Gastrocnemius medialis (tissue), 4 donors: ENCODE results near the gene NRXN2. TPM values are rescaled to one million over a fixed set of nuclear protein-coding genes. Genes with fewer than 3 reads are reported as not detected.
"Not testable (repeated sequence)": the region's sequence is repeated elsewhere in the genome, so short reads cannot be mapped to it uniquely, and the experiment has no call there.

Experiments used
- ATAC-seq, 2 donors: fragments of 150-250 bp; one replicate each; pipeline ENCODE4 v1.9.1; 2016
- DNase-seq, 2 donors: peaks; one replicate each; pipeline ENCODE4 v3.0.0-alpha.2; 2019
- H3K27ac ChIP-seq, 4 donors: fragments of 200-600 bp; sonication (generic); 1 replicate in 1 of 4; 2 replicates in 3 of 4; pipeline ENCODE4 v1.5.1; 2016 to 2018; ENCODE audit warnings: mild to moderate bottlenecking in 2 of 4, moderate library complexity in 1 of 4
- H3K27me3 ChIP-seq, 3 donors: fragments of 200-600 bp; sonication (generic) in 2 of 3; 1 replicate in 1 of 3; 2 replicates in 2 of 3; pipeline versions ENCODE4 v1.5.1 to v1.6.0; 2016 to 2019; ENCODE audit warnings: mild to moderate bottlenecking in 1 of 3, moderate library complexity in 1 of 3
- H3K36me3 ChIP-seq, 2 donors: fragments of 200-600 bp; sonication (generic) in 1 of 2; one replicate each; pipeline ENCODE4 v1.5.1; 2017 to 2018
- H3K4me1 ChIP-seq, 2 donors: fragments of 200-600 bp; sonication (generic) in 1 of 2; one replicate each; pipeline ENCODE4 v1.5.1; 2016 to 2017; ENCODE audit warnings: mild to moderate bottlenecking in 2 of 2
- H3K4me3 ChIP-seq, 4 donors: fragments of 200-600 bp; sonication (generic) in 3 of 4; 1 replicate in 1 of 4; 2 replicates in 3 of 4; pipeline ENCODE4 v1.5.1; 2016 to 2019; ENCODE audit warnings: mild to moderate bottlenecking in 2 of 4
- H3K9me3 ChIP-seq, 3 donors: fragments of 200-600 bp; sonication (generic) in 2 of 3; 1 replicate in 1 of 3; 2 replicates in 2 of 3; pipeline ENCODE4 v1.5.1; 2016 to 2019
- POLR2A ChIP-seq, 2 donors: fragments of 450-650 bp; IDR thresholded peaks; one replicate each; pipeline ENCODE4 v1.6.1; 2017; ENCODE audit warnings: antibody characterized with exemption in 2 of 2, mild to moderate bottlenecking in 2 of 2, moderate library complexity in 2 of 2
- in situ Hi-C, 4 donors: fragments of 200-750 bp; cut with MboI; loops; one replicate each; pipeline versions ENCODE4 v1.15.0 to v1.8.0; 2017; ENCODE audit warnings: low sequenced_read_pairs in 4 of 4
- intact Hi-C: fragments of 100-400 bp; cut with DNase I; formaldehyde crosslinking; loops from one replicate; pipeline ENCODE4 v1.15.1; 2023; ENCODE audit warnings: low total_unique reads
- total RNA-seq, 4 donors: library from RNA; depleted of rRNA; stranded (reverse); fragments of >200 nt; gene quantifications; one replicate each; pipeline versions ENCODE4 v1.1.0 to v1.2.3, GENCODE V29; 2016
- TF ChIP-seq, protein P1 (sequence below), 5 experiments: fragments of 450-650 bp in 3 of 5; fragments of 200-600 bp in 2 of 5; sonication (generic) in 2 of 5; IDR thresholded peaks in 4 of 5; conservative IDR thresholded peaks in 1 of 5; 1 replicate in 4 of 5; 2 replicates in 1 of 5; pipeline ENCODE4 v1.5.1; 2016 to 2019; ENCODE audit warnings: antibody characterized with exemption in 5 of 5, mild to moderate bottlenecking in 3 of 5, moderate library complexity in 3 of 5

The NRXN2 gene
- total RNA-seq, 4 donors from 2014 or later, result 0.15 to 6.2 (median 1.8) TPM

DNA sequence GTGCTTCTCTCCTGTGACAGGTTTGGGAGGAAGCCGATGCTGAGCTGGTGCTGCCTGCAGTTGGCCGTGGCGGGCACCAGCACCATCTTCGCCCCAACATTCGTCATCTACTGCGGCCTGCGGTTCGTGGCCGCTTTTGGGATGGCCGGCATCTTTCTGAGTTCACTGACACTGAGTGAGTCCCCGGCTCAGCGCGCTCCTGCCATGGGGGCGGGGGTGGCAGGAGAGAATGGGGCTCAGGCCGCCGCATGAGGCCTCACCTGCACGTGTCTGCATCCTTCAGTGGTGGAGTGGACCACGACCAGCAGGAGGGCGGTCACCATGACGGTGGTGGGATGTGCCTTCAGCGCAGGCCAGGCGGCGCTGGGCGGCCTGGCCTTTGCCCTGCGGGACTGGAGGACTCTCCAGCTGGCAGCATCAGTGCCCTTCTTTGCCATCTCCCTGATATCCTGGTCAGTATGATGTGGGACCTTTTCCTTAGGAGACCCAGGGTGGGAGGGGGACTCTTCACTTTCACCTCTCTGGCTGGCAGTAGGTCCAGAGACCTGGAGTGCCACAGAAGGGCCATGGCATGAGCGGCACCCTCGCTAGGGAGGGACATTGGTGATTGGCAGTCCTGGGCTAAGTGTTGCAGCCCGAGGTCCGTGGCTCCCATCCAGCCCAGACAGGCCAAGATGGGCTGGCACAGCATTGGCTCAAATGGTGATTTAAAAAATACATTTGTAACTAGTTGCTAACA is 160.8 kb downstream of the NRXN2 start:
- ATAC-seq (no peak), DNase-seq (no peak)
- Histone ChIP-seq H3K4me3 (no peak overlapping the region), H3K36me3 (no peaks in the 10 kb centered on the region), H3K27ac (no peak overlapping the region), H3K9me3 (no peaks in the 10 kb centered on the region), H3K27me3 (no peaks in the 10 kb centered on the region), H3K4me1 (no peaks in the 10 kb centered on the region)
- in situ Hi-C loops, result no loop called here
- TF ChIP-seq, protein P1, sequence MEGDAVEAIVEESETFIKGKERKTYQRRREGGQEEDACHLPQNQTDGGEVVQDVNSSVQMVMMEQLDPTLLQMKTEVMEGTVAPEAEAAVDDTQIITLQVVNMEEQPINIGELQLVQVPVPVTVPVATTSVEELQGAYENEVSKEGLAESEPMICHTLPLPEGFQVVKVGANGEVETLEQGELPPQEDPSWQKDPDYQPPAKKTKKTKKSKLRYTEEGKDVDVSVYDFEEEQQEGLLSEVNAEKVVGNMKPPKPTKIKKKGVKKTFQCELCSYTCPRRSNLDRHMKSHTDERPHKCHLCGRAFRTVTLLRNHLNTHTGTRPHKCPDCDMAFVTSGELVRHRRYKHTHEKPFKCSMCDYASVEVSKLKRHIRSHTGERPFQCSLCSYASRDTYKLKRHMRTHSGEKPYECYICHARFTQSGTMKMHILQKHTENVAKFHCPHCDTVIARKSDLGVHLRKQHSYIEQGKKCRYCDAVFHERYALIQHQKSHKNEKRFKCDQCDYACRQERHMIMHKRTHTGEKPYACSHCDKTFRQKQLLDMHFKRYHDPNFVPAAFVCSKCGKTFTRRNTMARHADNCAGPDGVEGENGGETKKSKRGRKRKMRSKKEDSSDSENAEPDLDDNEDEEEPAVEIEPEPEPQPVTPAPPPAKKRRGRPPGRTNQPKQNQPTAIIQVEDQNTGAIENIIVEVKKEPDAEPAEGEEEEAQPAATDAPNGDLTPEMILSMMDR (IDR thresholded peaks at IDR 0.05 in 4 of 5, conservative IDR thresholded peaks at IDR 0.05 in 1 of 5), result no peak
- TF ChIP-seq POLR2A (IDR thresholded peaks at IDR 0.05), result no peak
- intact Hi-C loops, result no loop called here

DNA sequence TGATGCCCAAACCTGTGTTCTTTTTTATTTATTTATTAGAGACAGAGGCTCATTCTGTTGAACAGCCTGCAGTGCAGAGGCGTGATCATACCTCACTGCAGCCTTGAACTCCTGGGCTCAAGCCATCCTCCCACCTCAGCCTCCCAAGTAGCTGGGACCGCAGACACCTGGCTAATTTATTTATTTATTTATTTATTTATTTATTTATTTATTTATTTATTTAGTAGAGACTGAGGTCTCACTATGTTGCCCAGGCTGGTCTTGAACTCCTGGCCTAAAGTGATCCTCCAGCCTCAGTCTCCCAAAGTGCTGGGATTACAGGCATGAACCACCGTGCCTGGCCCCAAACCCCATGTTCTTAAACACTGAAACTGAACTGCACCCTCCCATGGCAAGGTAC is 161.6 kb downstream of the NRXN2 start:
- ATAC-seq, intact Hi-C loops, DNase-seq, H3K4me1 ChIP-seq, H3K27me3 ChIP-seq, H3K36me3 ChIP-seq, H3K27ac ChIP-seq, H3K4me3 ChIP-seq, in situ Hi-C loops, H3K9me3 ChIP-seq: not testable (repeated sequence)

DNA sequence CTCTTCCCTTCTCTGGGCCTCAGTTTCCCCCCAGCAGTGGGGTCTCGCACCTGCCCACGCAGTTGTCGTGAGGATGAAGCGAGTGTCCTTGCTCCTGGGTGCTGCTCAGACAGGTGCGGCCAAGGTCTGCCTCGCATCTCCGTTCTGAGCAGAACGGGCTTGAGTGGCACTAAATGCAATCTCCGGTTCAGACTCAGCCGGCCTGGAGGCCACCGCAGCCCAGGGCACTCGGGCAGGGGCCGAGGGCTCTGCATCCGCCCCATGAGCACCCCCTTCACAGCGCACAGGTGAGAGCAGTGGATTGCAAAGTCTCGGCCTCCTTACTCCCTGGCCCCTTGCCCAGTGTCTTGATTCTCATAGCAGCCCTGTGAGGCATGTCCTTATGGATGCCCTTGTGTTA is 162.1 kb downstream of the NRXN2 start:
- ATAC-seq (no peak), DNase-seq (no peak)
- in situ Hi-C loops (no loop called here), intact Hi-C loops (no loop called here)
- H3K9me3 ChIP-seq, result no peaks in the 10 kb centered on the region
- H3K36me3 ChIP-seq, result no peaks in the 10 kb centered on the region
- TF ChIP-seq, protein P1 (IDR thresholded peaks at IDR 0.05 in 4 of 5, conservative IDR thresholded peaks at IDR 0.05 in 1 of 5), result no peak
- H3K27me3 ChIP-seq, result no peaks in the 10 kb centered on the region
- H3K4me3 ChIP-seq, result no peak overlapping the region
- H3K4me1 ChIP-seq, result no peaks in the 10 kb centered on the region
- no peak overlapping the region for H3K27ac ChIP-seq

DNA sequence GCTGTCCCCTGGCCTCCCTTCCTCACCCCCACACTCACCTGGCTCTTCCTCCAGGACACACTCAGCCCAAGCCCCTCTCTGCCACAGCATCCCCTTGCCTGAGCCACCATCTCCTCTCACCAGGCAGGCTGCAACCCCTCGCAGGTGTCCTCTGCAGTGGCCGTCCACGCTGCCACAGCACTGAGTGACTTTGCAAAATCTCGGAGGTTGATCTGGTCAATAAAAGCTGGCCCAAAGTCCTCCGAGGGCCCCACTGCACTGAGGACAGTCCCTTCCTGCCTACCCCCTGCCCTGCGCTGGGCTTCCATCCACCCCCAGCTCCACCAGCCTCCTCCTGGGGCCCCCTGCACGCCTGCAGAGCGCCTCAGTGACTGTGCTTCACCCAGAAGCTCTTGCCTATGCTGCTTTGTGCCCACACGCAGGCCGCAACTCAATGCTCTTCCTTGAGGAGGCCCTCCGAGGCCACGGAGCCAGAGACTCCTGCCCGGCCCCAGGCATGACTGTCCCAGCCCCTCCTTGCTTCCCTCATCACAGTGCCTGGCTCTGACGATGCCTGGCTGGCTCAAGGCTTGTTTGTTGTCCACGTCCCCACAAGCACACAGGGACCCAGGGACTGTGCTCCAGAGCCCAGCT is 162.7 kb downstream of the NRXN2 start:
- TF ChIP-seq, protein P1 (IDR thresholded peaks at IDR 0.05 in 4 of 5, conservative IDR thresholded peaks at IDR 0.05 in 1 of 5), result no peak
- no peak for TF ChIP-seq POLR2A (IDR thresholded peaks at IDR 0.05)
- intact Hi-C loops, result no loop called here
- in situ Hi-C loops, result no loop called here
- Histone ChIP-seq H3K27me3 (no peaks in the 10 kb centered on the region), H3K4me3 (no peak overlapping the region), H3K4me1 (no peaks in the 10 kb centered on the region), H3K27ac (no peak overlapping the region), H3K36me3 (no peaks in the 10 kb centered on the region), H3K9me3 (no peaks in the 10 kb centered on the region)
- ATAC-seq (no peak), DNase-seq (no peak)

DNA sequence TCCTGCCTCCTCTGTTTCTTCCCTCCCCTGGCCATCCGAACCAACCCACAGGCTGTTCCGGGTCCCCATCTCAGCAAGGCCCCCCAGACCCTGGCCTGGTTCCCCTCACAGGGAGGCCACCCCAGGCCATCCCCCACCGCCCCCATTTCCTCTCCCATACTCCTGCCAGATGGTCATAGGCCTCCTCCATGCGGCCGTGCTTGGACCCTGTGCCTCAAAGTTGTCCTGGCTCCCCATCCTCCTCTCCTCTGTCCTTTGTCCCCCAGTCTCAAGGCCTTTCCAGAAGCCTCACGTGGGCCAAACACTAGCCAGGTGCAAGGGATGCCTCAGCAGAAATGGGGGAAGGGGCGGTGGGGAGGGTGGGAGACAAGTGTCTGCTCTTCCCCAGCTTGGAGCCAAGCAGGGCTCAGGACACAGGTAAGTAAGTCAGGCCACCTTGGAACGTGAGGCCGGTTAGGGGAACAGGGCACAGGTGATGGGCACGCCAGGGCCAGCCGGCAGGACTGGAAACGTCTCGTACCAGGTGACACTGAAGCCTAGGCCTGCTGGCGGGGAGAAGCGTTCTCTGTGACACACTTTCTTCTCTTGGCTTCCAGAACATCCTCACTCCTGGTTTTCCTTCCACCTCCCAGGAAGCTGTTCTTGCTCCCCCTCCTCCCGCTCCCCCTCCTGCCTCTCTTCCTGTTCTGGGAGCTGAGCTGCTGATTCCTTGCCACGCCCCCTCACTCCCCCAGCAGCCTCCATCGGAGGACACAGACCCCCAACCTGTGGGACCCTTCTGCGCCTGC is 163.5 kb downstream of the NRXN2 start:
- H3K27ac ChIP-seq, result no peak overlapping the region
- H3K27me3 ChIP-seq, result no peaks in the 10 kb centered on the region
- TF ChIP-seq, protein P1 (IDR thresholded peaks at IDR 0.05 in 4 of 5, conservative IDR thresholded peaks at IDR 0.05 in 1 of 5), result no peak
- TF ChIP-seq POLR2A (IDR thresholded peaks at IDR 0.05), result no peak
- in situ Hi-C loops (no loop called here), intact Hi-C loops (no loop called here)
- ATAC-seq (no peak), DNase-seq (no peak)
- H3K4me1 ChIP-seq, result peaks cover 0 to under 1% of the 10 kb centered on the region in 2 donors
- H3K4me3 ChIP-seq, result no peak overlapping the region
- no peaks in the 10 kb centered on the region for H3K36me3 ChIP-seq
- H3K9me3 ChIP-seq, result no peaks in the 10 kb centered on the region
